DMS79 treated with DMSO at 0.1 percent for 48 hours (cell line): ENCODE measurements around the gene TRIM24.

ENCODE experiments used
- DNase-seq: peaks from one replicate; lab custom pipeline; 2025; lab: John Stamatoyannopoulos, UW

TRIM24 gene

GRCh38 chr7:138579136-138579535, 119.1 kb downstream of the TRIM24 start:
- DNase-seq = no peak

- no peak for DNase-seq
Observed at GRCh38 chr7:138579671-138580070, 119.6 kb downstream of the TRIM24 start.

DNA sequence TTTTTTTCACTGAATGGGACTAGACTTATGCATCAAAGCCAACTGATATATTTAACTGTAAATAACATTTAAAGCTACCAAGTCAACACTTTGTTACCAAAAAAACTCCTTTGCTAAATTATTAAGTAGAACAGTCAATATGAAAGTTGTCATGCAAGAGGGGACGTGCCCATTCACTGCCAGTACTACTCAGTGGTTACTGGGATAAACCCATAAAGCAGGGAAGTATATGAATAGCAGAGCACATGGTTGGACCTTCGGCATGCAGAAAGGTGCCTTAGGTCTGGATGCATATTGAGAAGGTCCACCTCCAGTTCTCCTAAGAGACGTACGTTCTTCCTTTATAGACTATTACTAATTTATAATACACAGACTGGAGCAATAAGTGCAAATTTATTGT, 121.0 kb downstream of the TRIM24 start:
- DNase-seq = no peak

DNA sequence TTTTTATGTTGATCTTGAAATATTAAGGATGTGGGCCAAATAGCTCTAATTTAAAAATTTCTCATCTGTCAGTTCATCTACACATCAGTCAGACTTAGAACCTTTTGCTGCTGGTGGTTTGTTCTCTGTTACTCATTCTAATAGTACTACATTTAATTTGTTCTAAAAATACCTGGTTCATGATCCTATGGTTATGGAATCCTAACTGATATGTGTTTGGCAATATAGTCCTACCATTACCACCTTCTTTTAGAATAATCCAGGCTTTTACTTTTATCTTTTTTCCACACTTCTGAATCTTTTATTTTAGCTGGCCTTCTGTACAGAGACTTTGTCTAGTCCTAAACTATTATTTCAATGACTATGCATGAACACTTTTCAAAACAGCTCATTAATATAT, 124.2 kb downstream of the TRIM24 start:
- DNase-seq = no peak

GRCh38 chr7:138584696-138585095, 124.6 kb downstream of the TRIM24 start:
- no peak for DNase-seq

GRCh38 chr7:138585283-138585993, 125.4 kb downstream of the TRIM24 start:
- DNase-seq = no peak

GRCh38 chr7:138587485-138587884, 127.4 kb downstream of the TRIM24 start:
- no peak for DNase-seq

- no peak for DNase-seq
Observed at GRCh38 chr7:138588986-138589385, 128.9 kb downstream of the TRIM24 start.

DNA sequence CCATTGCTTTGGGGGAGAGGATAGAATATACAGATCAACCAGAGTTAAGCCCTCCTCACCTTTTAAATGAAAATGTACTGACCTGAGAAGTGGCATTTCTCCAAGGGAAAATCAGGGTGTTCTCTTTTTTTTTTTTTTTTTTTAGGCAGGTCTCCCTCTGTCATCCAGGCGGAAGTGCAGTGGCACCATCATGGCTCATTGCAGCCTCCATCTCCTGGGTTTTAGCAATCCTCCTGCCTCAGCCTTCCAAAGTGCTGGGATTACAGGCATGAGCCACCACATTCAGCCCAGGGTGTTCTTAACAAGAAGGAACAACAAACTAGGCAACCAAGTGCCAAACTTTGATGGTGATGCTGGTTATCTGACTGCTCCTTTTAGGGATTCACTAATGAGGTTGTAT, 130.1 kb downstream of the TRIM24 start:
- no peak for DNase-seq

DNA sequence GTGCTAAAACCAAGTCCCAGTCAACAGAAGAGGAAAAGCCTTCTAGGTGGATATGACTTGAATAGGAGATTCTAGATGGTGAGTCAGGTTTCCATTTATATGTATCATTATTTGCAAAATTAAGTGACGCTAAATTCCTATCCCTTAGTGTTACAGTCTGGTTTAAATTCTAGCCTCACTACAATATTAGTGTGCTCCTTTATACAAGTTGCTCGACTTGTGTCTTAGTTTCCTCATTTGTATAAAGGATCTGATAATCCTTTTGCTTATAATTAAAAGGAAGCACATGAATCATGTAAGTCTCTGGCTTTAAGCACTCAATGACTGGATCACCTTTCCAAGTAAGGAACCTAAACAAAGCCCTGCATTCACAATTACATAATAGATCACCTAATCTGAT, 135.4 kb downstream of the TRIM24 start:
- no peak for DNase-seq

DNA sequence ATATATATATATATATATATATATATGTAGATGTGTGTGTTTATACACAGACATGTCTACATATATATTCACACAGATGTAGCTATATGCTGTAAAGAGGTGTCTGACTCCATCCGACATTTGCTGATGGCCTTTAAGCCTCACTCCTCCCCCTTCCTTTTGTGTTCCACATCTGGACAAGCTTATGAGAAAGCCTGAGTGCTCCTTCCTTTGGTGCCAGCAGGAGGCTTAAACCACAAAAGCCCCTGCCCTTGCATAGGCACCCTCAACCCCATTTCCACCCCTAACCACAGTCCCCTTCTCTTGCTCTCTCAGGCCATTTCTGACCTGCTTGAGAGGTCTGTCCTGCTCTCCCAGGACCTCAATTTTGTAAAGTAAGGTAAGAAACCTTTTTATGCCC, 142.4 kb downstream of the TRIM24 start:
- no peak for DNase-seq

DNA sequence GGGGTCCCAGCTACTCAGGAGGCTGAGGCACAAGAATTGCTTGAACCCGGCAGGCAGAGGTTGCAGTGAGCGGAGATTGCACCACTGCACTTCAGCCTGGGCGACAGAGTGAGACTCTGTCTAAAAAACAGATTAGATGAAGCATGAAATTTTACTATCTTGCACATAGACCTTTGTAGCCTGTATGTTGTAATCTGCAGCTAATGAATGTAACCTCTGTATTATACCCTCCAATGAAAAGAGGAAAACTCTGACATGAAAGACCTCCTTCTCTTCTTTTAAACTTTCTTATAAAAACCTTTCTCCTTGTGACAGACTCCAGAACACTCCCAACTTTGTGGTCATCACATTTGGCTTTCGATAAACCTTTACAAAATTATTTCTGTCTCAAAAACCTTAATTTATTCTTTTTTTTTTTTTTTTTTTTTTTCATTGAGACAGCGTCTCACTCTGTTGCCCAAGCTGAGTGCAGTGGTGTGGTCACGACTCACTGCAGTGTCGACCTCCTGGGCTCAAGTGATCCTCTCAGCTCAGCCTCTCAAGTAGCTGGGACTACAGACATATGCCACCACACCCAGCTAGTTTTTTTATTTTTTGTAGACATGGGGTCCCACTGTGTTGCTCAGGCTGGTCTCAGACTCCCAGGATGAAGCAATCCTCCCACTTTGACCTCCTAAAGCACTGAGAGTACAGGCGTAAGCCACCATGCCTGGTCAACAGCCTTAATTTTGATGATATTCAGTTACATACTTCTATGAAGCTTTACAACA, 143.7 kb downstream of the TRIM24 start:
- DNase-seq = no peak

DNA sequence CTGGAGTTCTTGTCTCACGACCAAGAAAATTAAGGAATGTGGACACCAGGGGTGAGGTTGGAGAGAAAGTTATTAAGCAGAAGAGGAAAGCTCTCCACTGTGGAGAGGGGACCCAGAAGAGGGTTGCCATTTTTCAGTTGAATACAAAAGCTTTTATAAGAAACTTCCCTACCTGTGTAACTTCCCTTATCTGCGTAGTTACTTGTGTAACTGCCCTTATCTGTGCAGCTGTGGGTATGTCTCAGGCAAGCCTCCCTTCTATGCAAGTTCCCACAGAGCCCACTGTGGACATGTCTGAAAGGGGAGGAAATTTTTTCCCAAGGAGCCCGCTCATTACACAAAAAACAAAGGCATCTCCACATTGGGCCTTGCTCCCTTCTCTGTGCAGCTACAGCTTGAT, 146.2 kb downstream of the TRIM24 start:
- DNase-seq = no peak

GRCh38 chr7:138607216-138608126, 147.4 kb downstream of the TRIM24 start:
- DNase-seq = no peak

GRCh38 chr7:138608275-138608674, 148.2 kb downstream of the TRIM24 start:
- DNase-seq = no peak

- DNase-seq = no peak
Observed at GRCh38 chr7:138610671-138611170, 150.7 kb downstream of the TRIM24 start.

DNA sequence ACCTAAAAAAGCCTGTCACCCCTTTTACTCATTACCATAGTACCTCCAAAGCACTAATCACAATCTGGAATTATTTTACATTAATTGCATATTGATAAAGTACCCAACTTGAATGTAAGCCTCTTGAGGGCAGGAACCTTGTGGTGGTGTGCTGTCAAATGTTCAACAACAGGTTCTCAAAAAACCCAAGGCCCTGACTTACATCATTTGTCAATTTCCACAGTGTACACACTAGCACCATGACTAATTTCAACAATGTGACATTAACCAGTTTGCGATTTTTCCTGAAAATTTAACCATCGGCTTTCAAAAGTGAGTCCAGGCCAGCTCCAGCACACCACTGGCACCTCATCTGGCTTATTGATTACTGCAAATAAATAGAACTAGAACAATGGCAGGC, 153.6 kb downstream of the TRIM24 start:
- DNase-seq = no peak

DNA sequence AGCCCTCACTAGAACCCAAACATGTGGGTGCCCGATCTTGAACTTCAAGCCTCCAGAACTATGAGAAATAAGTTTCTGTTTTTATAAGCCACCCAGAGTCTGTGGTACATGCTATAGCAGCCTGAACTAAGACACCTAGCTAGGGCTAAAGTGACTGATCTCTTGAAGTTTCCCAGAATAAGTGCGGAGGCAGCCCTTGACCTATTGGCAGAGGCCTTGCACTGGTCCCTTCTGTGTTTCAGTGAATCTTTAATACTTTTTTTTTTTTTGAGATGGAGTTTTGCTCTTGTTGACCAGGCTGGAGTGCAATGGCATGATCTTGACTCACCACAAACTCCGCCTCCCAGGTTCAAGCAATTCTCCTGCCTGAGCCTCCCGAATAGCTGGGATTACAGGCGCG, 156.0 kb downstream of the TRIM24 start:
- no peak for DNase-seq

DNA sequence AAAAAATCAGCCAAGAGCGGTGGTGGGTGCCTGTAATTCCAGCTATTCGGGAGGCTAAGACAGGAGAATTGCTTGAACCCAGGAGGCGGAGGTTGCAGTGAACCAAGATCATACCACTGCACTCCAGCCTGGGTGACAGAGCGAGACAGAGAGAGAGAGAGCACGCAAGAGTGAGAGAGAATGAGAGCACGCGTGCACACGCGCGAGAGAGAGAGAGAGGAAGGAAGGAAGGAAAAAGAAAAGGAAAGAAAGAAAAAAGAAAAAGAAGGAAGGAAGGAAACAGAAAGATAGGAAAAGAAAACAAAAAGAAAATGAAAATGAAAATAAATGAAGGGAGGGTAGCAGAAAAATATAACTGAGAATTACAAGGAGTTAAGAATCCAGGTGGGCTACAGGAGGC, 158.4 kb downstream of the TRIM24 start:
- DNase-seq = no peak

- DNase-seq = no peak
Observed at GRCh38 chr7:138618933-138619332, 158.9 kb downstream of the TRIM24 start.

- DNase-seq = no peak
Observed at GRCh38 chr7:138622841-138623240, 162.8 kb downstream of the TRIM24 start.

DNA sequence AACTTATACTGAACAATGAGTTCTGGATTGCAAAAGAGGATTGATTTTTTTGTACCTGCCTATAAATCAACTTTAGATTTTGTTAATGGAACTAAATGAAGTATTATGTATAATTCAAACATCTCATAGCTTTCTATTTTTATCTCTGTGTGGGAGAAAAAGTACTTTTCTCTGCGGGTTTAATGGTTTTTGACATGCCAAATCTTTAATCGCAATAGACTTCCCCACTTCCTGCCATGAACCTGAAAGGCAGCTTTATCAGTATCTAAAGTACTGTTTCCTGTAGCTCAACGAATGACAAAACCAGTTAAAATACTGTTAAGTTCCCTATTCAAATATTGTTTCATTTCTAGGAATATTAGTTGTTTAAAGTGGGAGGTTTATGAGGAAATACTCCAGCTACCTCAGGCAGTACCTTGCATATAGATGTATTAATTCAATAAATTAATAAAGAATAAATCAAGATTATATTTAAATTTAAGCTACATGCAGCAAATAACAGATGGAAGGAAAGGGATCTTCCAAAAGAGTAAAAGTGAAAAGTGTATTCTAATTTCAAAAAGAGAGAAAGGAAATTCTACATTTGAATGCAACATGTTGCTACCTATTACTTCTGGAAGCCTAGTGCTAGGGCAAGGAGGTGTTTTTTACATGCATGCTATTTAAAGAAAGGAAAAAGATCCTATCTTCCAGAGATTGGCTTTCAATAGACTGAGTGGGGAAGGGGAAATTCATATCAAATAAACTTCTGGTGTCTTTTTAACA, 165.2 kb downstream of the TRIM24 start:
- DNase-seq = no peak
